ENCODE data around the gene MBNL2. TPM values are rescaled to one million over a fixed set of nuclear protein-coding genes. Genes with fewer than 3 reads are reported as not detected.
A peak's percentile ranks its signal among the peaks of the same experiment; 100 is the strongest.

The MBNL2 gene
- total and polyA plus RNA-seq, 2 experiments from 2014 or later: 27.4 to 97.9 TPM

- H4K20me1 ChIP-seq (ENCODE audit: insufficient read depth, poor library complexity, severe bottlenecking): peaks cover 66% of the 10 kb centered on the region
- H3K4me2 ChIP-seq: peak overlapping the region; percentile 63
- WGBS (ENCODE audit: low lambda C conversion rate, missing lambda C conversion rate): 58% methylated on average over 18 of the region's 18 CpGs
- no peaks in the 10 kb centered on the region for H3K9me2 ChIP-seq (replicated peaks; ENCODE audit: insufficient read depth)
- DNase-seq (ENCODE audit: low spot score): peak; percentile 10
- no peaks in the 10 kb centered on the region for H3K36me3 ChIP-seq (replicated peaks; ENCODE audit: insufficient read depth, low read depth)
- peak overlapping the region; percentile 77 for H3K27ac ChIP-seq
- H3K79me2 ChIP-seq: peaks cover 98% of the 10 kb centered on the region
- H3K4me3 ChIP-seq: no peak overlapping the region
- H3K27me3 ChIP-seq: no peaks in the 10 kb centered on the region
- no peak overlapping the region for H2AFZ ChIP-seq
- no peak for TF ChIP-seq EZH2 (IDR thresholded peaks at IDR 0.05; ENCODE audit: borderline replicate concordance)
- TF ChIP-seq CTCF (IDR thresholded peaks at IDR 0.05; ENCODE audit: poor library complexity): no peak
- no peak for TF ChIP-seq EZH2phosphoT487 (IDR thresholded peaks at IDR 0.05; ENCODE audit: low read depth, severe bottlenecking, unreplicated experiment)
- no peaks in the 10 kb centered on the region for H3K9me3 ChIP-seq (ENCODE audit: low read depth)
- peaks cover 41% of the 10 kb centered on the region for H3K4me1 ChIP-seq (ENCODE audit: insufficient read depth)
Measured at GRCh38 chr13:97235549-97236231, 13.6 kb downstream of the MBNL2 start.

- no peak overlapping the region for H3K4me2 ChIP-seq
- H2AFZ ChIP-seq: no peak overlapping the region
- H3K27me3 ChIP-seq: no peaks in the 10 kb centered on the region
- WGBS (ENCODE audit: low lambda C conversion rate, missing lambda C conversion rate): 85% methylated on average over 1 of the region's 1 CpG
- H3K27ac ChIP-seq: no peak overlapping the region
- peaks cover 98% of the 10 kb centered on the region for H3K79me2 ChIP-seq
- peaks cover 49% of the 10 kb centered on the region for H3K4me1 ChIP-seq (ENCODE audit: insufficient read depth)
- TF ChIP-seq EZH2phosphoT487 (IDR thresholded peaks at IDR 0.05; ENCODE audit: low read depth, severe bottlenecking, unreplicated experiment): no peak
- no peak for TF ChIP-seq CTCF (IDR thresholded peaks at IDR 0.05; ENCODE audit: poor library complexity)
- no peak for TF ChIP-seq EZH2 (IDR thresholded peaks at IDR 0.05; ENCODE audit: borderline replicate concordance)
- H3K9me3 ChIP-seq (ENCODE audit: low read depth): no peaks in the 10 kb centered on the region
- no peak overlapping the region for H3K4me3 ChIP-seq
- H3K36me3 ChIP-seq (replicated peaks; ENCODE audit: insufficient read depth, low read depth): no peaks in the 10 kb centered on the region
- H4K20me1 ChIP-seq (ENCODE audit: insufficient read depth, poor library complexity, severe bottlenecking): peaks cover 55% of the 10 kb centered on the region
- H3K9me2 ChIP-seq (replicated peaks; ENCODE audit: insufficient read depth): no peaks in the 10 kb centered on the region
- no peak for DNase-seq (ENCODE audit: low spot score)
Measured at GRCh38 chr13:97237388-97237787, 15.3 kb downstream of the MBNL2 start.

- H3K9me3 ChIP-seq (ENCODE audit: low read depth): no peaks in the 10 kb centered on the region
- H3K4me3 ChIP-seq: no peak overlapping the region
- no peaks in the 10 kb centered on the region for H3K9me2 ChIP-seq (replicated peaks; ENCODE audit: insufficient read depth)
- H2AFZ ChIP-seq: no peak overlapping the region
- no peak overlapping the region for H3K4me2 ChIP-seq
- DNase-seq (ENCODE audit: low spot score): no peak
- H3K27me3 ChIP-seq: no peaks in the 10 kb centered on the region
- no peaks in the 10 kb centered on the region for H3K36me3 ChIP-seq (replicated peaks; ENCODE audit: insufficient read depth, low read depth)
- TF ChIP-seq EZH2 (IDR thresholded peaks at IDR 0.05; ENCODE audit: borderline replicate concordance) (no peak), CTCF (IDR thresholded peaks at IDR 0.05; ENCODE audit: poor library complexity) (no peak), EZH2phosphoT487 (IDR thresholded peaks at IDR 0.05; ENCODE audit: low read depth, severe bottlenecking, unreplicated experiment) (no peak)
- H4K20me1 ChIP-seq (ENCODE audit: insufficient read depth, poor library complexity, severe bottlenecking): peaks cover 47% of the 10 kb centered on the region
- H3K4me1 ChIP-seq (ENCODE audit: insufficient read depth): peaks cover 55% of the 10 kb centered on the region
- 97% methylated on average over 5 of the region's 5 CpGs for WGBS (ENCODE audit: low lambda C conversion rate, missing lambda C conversion rate)
- no peak overlapping the region for H3K27ac ChIP-seq
- peaks cover 100% of the 10 kb centered on the region for H3K79me2 ChIP-seq
Measured at GRCh38 chr13:97238432-97238831, 16.3 kb downstream of the MBNL2 start.
